Endometrial microvascular endothelial cells (primary cell): ENCODE data around the gene IFT20. TPM values are rescaled to one million over a fixed set of nuclear protein-coding genes. Genes with fewer than 3 reads are reported as not detected.

Experiments used
- total RNA-seq: library from RNA; depleted of rRNA; stranded (reverse); fragments of >200 nt; gene quantifications from one replicate; pipeline ENCODE4 v1.2.3, GENCODE V29; 2015; ENCODE audit errors: inconsistent ontology term

IFT20 gene
- total RNA-seq, 1 donor from 2014 or later: 31.0 TPM

Other genes starting within 250 kb of the IFT20 start
- gene TMEM97, start 16.3 kb downstream of the IFT20 start, total RNA-seq: 16.3 TPM
- gene TNFAIP1, start 289 bp upstream of the IFT20 start, total RNA-seq: 65.8 TPM
- 144 TPM for gene POLDIP2, start 22.1 kb upstream of the IFT20 start, total RNA-seq
- gene SEBOX, start 29.7 kb upstream of the IFT20 start, total RNA-seq: not detected
- gene VTN, start 34.8 kb upstream of the IFT20 start, total RNA-seq: not detected
- gene SARM1, start 36.2 kb upstream of the IFT20 start, total RNA-seq: 2.4 TPM
- gene SLC46A1, start 70.7 kb upstream of the IFT20 start, total RNA-seq: 31.9 TPM
- gene SLC13A2, start 138.2 kb upstream of the IFT20 start, total RNA-seq: not detected
- not detected for gene FOXN1, start 170.9 kb upstream of the IFT20 start, total RNA-seq
- 28.7 TPM for gene UNC119, start 217.2 kb upstream of the IFT20 start, total RNA-seq
- gene PIGS, start 236.1 kb upstream of the IFT20 start, total RNA-seq: 69.2 TPM
- 8.9 TPM for gene ALDOC, start 241.4 kb upstream of the IFT20 start, total RNA-seq